ENCODE measurements around the gene SLC43A3.
"Not testable (repeated sequence)": the region's sequence is repeated elsewhere in the genome, so short reads cannot be mapped to it uniquely, and the experiment has no call there.

Gene SLC43A3

DNA sequence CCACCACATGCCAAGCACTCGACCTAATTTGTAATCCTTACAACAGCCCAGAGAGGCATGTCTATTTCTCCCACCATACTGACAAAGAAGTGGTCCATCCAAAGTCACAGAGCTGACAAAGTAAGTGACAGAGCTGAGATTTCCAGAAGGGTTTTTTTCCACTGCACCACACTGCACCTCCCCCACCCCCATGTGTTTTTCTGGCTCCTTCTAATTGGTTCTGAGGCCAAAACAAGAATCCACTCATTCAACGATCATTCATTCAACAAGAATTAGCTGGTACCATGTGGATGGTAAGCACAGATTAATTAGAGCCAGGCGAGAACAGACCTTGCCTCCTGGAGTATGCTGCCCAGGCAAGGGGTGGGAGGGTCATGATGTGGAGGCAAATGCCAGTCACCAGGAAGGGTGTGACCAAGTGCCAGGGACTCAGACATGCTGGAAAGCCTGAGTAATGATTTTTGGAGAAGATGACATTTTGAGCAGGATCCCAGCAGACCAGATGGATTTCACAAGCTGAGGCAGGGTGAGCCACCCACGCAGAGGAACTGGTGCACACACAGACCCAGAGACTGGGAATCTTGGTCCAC is 21.6 kb downstream of the SLC43A3 start:
- DNase-seq (ENCODE audit: low read depth), result no peak

DNA sequence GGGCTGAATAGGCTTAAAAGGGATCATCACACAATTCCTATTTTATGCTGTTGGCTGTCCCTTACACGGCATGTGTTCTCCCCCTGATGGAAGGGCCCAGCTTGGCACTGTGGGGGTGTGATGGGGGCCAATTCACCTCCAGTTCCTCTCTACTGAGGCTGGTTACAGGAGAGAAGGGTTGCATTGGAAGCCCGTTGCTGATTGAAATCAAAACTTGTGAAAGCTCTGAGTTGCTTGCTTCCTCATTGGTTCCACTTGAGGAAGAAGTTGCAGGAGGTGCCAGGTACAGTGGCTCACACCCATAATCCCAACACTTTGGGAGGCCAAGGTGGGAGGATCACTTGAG is 23.1 kb downstream of the SLC43A3 start:
- DNase-seq (ENCODE audit: low read depth), result no peak

DNA sequence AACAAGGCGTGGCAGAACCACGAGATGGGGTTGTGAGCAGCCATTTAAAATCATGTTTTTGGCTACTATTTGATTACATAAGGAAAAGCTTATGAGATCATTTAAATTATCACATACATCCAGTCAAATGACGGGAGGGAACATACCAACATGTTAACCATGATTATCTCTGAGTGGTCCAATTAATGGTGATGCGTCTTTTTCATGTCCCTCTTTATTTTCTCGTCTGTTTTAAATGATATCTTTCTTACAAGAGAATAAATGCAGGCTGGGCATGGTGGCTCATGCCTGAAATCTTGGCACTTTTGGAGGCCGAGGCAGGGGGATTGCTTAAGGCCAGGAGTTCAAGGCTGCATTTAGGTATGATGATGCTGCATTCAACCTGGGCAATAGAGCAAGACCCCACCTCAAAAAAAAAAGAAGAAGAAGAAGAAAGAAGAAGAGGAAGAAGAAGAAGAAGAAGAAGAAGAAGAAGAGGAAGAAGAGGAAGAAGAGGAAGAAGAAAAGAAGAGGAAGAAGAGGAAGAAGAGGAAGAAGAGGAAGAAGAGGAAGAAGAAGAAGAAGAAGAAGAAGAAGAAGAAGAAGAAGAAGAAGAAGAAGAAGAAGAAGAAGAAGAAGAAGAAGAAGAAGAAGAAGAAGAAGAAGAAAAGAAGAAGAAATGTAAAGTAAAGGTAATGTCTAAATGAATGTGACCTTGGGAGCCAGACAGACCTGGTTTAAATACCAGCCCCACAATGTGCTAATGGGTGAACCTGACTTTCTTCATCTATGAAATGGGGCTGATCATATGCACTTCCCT is 23.7 kb downstream of the SLC43A3 start:
- not testable (repeated sequence) for DNase-seq (ENCODE audit: low read depth)

DNA sequence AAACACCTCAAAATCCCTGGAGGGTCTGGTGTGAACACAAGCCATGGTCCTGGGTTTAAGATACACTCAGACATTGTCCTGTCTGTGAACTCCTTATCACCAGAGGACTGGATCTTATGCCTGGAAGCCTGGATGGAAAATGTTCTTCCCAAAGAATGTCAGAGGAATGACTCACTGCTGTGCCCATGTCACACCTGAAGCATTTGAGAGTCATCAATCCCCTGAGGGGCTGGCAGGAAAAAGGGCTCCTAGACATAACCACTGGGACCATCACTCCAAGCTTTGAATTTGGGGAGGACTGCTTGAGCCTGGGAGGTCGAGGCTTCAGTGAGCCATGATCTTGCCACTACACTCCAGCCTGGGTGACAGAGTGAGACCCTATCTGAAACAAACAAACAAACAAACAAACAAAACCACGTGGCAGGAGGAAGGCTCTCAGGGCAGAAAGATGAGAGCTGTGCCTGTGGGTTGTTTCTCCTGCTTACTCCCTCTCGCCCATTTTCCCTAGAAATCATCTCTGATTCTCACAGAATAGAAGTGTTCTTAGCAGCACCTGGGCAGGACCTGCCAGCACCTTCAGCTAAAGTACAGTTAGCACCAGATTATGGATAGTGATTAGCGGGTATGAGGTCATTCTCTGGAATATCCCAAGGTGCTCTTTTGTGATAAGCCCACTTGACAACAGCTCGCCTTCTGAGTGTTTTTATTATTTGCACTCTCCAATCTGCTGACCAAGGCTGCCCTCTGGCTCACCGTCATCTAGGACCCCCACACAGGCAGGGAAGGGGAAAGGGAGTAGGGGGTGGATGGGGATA is 24.5 kb downstream of the SLC43A3 start:
- DNase-seq (ENCODE audit: low read depth), result no peak

DNA sequence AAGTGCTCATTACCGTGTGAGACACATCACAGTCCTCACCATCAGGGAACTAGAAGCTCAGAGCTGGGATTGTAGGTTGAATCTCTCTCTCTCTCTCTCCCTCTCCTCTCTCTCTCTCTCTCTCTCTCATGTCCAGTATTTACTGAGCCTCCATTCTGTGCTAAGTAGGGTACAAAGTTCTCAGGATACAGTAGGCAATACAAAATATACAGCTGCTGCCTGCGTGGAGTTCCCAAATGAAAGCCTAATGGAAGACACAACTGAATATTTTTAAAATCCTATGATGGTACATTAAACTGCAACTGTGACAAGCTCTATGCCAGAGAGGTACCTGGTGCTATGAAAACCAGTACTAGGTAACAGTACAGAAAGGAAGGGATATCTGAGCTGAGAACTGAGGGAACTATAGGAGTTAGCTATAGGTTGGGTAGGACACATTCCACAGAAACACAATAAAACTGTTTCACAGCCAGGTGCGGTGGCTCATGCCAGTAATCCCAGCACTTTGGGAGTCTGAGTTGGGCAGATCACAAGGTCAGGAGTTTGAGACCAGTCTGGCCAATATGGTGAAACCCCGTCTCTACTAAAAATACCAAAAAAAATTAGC is 26.8 kb downstream of the SLC43A3 start:
- no peak for DNase-seq (ENCODE audit: low read depth)

DNA sequence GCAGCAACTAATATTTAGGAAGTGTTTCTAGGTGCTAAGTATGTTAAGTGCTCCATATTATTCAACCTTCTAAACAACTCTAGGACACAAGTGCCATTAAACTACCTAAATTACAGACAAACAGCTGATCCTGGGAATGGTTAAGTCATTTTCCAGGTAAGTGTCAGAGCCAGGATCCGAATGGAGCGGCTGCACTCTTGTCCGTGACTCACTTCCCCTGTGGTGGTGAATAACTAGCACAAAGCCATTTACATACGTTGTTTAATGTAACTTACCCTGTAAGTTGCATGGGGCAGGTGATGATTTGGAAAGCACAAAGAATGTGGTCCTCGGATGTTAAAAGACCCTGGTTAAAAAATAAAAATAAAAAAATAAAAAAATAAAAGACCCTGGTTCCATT is 27.7 kb downstream of the SLC43A3 start:
- DNase-seq (ENCODE audit: low read depth), result no peak

DNA sequence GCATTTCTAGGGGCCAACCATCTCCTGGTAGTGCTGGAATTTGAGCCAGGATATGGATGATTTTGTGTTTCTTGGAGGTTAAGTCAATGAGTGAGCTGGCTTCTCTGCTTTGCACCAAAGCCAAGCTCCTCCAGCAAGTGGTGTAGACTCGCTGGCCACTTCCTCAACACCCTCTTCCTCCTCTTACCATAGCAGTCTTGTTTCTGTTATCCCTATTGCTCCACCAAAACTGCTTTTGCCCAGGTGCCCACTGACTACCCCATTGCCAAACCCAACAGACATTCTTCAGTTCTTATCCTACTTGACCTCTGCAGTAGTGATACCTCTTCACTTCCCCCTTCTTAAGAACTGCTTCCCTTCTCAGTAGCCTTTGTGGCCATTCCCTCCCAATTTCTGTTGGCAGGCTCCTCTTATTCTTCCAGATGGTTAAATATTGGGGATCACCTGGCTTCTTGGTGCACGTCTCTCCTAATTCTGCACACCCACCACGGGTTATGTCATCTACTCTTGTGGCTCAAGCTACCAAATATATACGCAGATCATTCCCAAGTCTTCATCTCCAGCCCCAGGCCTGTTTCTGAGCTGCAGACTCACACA is 29.4 kb downstream of the SLC43A3 start:
- no peak for DNase-seq (ENCODE audit: low read depth)

DNA sequence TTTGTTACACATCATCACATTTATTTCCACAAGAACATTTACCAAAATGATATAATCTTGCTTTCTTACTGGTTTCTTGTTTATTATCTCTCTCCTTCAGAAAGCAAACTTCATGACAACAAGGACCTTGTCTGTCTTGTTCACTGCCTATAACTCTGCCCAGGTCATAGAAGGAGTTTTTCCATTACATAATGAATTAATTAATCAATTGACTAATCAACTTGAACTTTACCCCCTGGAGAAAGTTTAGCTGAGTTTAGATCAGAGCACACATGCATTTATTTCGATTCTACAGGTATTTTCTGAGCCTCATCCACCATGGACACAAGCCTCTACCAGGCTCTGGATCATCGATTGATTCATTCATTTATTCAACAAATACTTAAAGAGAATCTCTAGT is 30.2 kb downstream of the SLC43A3 start:
- DNase-seq (ENCODE audit: low read depth), result no peak

DNA sequence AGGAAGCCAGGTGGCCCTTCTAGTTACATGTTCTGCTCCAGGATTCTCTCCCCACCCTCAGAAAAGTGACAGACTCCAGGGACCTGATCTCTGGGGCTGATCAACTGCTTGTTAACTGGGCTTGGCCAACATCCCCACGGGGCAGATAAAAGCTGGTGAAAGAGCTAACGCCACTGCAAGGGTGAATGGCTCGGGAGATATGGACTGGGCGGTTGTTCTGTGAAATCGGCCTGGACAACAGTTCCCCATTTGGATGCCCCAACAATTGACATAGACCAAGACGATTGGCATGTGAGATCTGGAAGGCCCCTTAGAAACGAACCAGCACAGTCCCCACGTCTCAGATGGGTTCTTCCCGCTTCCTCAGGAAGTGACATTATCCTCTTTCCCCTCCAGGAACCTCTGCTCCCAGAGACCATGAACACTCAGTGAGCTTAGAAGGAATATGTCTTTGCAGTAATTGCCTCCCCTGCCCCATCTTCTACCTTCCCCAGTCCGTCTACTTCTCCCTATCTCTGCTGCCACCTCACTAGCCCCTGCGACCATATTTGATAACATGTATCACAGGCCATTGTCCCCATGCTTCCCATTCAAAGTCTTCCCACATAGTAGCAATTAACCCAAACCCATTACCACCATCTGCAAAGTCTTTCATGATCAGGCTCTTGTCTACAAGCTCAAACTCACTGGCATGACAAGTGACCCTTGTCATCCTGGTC is 30.9 kb downstream of the SLC43A3 start:
- no peak for DNase-seq (ENCODE audit: low read depth)

DNA sequence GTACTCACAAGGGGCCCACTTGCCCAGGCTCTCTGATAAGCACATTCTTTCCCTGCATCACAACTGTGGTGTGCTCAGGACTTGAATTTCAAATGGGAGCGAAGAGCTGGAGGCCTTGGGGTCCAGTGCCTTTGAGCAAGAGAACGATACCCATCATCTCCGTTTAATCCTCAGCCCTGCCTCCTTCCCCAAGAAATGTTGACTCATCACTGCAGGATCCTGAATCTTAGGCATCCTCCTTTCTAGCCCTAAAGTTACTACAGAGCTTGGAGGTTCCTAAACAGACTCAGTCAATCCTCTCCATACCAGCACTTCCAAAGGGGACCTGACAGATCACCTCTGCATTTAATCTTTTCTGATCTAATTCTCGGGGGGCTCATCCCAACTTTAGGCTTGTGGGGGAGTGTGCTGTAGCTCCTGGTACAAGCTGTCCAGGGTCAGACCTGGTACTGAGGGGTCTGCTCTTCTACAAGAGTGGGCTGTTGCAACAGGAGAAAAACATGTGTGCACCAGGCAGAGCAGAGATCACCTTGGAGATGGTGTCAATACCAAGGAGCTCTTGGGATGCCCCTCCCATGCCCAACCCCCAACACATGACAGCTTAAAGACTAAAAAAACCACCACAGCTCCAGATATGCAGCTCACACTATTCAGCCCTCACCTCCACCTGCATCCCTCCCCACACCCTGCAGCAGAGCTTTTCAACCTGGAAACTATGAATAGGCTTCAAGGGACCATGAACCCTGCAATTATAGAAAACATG is 32.5 kb downstream of the SLC43A3 start:
- DNase-seq (ENCODE audit: low read depth), result no peak

DNA sequence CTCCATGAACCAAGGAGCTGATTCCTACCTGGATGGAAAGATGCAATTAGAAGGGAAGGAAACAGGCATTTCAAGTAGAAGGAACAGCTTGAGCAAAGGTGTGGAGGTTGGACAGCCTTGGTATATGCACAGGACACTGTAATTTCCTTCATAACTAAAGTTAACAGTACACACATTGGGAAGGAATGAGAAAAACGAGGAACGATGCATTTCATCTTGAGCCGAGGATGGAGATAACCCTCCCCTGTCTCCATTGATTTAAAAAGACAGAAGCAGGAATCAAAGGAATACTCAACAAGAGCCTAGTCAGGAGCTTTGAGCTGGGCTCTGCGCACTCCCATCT is 34.2 kb downstream of the SLC43A3 start:
- DNase-seq (ENCODE audit: low read depth), result no peak

DNA sequence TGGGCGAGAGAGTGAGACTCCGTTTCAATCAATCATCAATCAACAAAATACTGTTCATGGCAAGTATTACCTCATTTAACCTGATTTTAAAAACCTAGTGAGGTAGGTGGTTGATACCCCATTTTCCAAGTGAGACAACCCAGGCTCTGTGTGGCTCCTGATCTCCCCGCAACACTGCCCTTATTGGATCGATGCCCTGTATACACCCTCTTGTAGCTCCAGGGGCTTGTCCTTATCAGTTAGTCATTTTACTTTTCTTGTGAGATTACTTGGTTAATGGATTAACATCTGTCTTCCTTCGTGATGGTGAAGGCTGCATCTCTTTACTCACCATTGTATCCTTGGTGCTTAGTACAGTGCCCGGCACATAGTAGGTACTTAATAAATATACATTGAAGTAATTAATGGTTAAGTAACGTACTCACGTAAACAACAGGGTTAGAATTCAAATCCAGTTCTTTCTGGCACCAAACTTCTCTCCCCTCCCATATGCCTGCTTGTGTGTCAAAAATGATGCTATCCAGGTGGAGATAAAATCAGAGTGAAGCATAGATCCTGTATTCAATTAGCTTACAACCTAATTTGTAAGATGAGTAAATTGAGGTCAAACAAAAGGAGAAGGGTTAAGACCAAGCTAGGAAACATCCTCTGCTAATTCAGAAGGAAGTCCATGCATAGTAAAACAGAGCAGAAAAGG is 34.7 kb downstream of the SLC43A3 start:
- no peak for DNase-seq (ENCODE audit: low read depth)

DNA sequence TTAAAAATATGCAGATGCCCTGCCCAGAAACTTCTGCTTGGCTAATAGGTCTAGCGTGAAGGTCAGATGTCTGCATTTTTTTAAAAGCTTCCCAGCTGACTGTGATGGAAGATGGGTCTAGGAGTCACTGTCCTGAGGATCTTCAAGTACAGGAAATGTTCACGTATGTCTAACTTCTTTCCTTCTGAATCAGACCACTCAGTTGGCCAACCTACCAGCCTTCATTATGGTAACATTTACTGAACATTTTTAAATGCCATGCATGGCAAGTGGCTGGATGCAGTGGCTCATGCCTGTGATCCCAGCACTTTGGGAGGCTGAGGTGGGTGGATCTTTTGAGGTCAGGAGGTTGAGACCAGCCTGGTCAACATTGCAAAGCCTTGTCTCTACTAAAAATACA is 35.4 kb downstream of the SLC43A3 start:
- DNase-seq (ENCODE audit: low read depth), result no peak

DNA sequence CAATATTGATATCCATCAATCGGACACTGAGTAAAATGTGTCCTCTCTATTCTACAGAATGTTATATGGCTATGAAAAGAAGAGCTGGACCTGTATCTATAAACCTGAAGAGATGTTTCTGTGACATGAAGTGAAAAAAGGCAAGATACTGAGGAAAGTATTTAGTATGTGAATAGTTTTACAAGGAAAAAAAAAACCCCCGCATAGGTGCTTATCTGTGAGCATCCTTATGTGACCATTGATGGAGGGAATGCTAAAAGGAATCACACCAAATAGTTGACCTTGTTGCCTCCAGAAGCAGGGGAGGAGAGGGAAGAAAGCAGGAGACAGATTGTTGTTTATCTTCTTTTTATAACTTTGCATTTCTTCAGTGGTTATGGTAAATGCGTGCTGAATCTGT is 35.8 kb downstream of the SLC43A3 start:
- no peak for DNase-seq (ENCODE audit: low read depth)

DNA sequence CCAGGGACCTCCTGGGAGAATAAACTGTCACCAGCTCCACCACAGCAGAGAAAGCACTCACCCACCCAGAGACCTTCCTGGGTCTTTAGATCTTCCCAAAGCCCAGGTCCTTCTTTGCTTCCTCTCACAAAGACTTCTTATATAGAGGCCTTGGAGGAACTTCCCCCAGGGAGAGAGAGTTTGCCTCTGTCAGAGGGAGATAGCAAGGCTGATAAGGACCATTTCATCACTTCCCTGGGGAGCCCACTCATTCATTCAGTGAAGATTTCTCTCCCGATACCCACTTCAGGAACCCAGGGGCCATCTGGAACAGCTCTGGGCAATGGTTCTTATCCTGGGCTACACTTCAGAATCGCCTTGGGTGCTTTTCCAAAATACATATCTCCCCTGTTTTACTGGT is 36.4 kb downstream of the SLC43A3 start, which contains the start of gene PRG2:
Gene PRG2 (minus strand): TSS at position 116 of the 400 bp plus-strand sequence. CDS start 706 bp downstream, outside the sequence.
- no peak for DNase-seq (ENCODE audit: low read depth)

DNA sequence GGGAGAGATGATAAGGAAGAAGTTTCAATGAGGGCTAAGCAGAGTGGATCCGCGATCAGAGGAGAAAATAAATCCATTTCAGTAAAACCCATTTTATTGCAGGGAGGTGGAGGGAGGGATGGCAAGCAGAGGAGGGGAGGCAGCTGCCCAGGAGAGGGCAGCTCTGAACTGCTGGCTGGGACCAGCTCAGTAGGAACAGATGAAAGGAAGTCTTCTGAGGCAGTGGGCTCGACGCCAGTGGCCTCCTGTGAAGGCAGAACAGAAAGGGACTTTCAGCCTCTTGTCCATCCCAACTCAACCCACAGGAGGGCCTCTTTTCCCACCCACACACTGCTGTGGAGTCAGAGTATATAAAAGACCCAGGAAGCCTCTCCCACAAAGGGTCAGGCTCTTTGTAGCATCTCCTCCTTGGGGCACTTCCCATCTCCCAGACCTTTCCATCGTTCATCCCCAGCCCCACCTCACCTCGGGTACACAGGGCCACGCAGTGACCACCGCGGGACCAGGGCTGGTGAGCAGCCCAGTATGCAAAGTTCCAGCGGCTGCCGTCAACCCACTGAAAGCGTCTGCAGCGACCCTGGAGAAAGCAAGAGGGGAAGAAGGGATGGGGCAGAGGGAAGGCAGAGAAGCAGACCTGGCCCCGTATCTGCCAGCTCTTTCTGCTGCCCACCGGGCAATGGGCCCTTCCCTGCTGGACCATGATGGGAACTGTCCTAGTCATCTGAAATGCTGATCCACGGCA is 39.5 kb downstream of the SLC43A3 start:
- no peak for DNase-seq (ENCODE audit: low read depth)

DNA sequence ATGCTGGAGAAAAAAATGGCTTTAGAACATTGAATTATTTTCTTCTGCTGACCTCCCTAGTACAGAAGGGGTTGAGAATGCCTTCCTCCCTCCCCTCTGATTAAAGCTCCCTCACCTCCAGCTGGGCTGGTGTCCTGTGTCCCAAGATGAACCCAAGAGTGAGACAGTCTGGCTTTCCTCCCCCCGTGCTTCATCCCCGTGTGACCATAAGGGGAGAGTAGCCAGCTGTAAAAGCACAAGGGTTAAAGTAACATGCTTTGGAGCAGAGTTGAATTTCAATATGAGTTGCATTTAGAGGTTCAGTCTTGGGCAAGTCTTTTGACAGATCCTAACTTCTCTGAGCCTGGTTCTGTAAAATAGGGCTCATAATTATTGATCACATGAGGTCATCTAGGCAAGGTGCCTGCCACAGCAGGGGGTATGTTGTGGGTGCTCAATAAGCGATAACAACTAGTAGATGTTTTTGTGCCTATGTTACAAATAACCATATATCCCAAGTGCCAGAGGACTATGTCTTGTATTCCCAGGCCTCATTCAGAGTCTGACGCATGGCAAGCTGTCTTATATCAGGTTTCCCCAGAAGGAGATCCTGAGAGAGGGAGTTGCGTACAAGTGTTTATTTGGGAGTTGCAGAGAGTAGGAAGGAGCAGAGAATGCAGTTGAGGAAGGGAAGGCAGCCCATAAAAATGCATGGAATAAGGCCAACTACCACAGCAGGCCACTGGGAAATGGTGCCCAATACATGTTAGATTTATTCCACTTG is 40.6 kb downstream of the SLC43A3 start:
- no peak for DNase-seq (ENCODE audit: low read depth)

DNA sequence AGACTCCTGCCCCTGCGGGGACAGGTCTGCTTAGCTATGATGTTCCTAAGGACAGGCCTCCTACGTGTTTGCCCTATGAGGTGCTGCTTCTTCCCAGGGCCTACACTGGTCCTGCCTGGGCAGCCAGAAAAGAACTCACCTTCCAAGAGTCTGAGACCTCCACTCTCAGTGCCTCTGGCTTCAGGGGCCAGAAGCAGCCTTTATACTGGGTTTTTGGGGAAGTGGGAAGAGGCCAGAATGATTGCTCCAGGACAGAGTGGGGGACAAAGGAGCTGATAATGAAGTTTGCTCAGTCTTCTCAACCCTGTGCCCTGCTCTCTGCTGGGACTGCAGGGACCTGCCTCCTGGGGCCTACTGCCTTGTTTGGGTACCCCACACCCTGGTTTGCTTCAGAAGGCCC is 45.9 kb downstream of the SLC43A3 start, which contains the start of gene PRG3:
Gene PRG3 (minus strand): TSS at position 176 of the 400 bp plus-strand sequence. CDS start 442 bp downstream, outside the sequence.
- no peak for DNase-seq (ENCODE audit: low read depth)

DNA sequence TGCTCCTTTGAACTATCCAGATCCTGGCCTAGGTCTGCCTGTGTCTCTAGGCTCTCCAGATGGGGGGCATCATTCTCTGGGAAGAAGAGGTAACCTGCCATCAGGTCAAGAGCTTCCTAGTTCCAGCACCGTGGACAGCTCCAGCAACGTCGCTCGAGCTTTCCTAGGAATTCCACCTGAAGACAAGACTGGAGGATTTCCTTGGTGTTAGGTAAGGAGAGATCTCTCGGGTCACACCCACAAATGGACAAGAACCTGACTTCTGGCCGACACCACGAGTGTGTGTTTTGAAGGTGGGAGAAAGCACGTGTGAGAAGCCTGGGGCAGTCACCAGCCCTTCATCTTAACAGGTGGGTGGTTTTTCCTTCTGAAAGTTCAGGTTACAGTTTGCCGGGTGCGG is 47.2 kb downstream of the SLC43A3 start:
- DNase-seq (ENCODE audit: low read depth), result no peak

All from activated T-helper 1 cell treated with Interleukin-2 at 50 U/mL for 16 hours (primary cell).